Gastroesophageal sphincter (tissue), 3 donors: Measurements from ENCODE around the gene ZNF512B.

Experiments
- POLR2A ChIP-seq, 2 donors: fragments of 450-650 bp; IDR thresholded peaks; one replicate each; pipeline ENCODE4 v1.6.1; 2017; ENCODE audit warnings: antibody characterized with exemption in 2 of 2, mild to moderate bottlenecking in 2 of 2, moderate library complexity in 1 of 2
- TF ChIP-seq, protein P1 (sequence below), 4 experiments: fragments of 200-600 bp in 2 of 4; fragments of 450-650 bp in 2 of 4; sonication (generic) in 1 of 4; IDR thresholded peaks; one replicate each; pipeline ENCODE4 v1.5.1; 2017 to 2019; ENCODE audit warnings: antibody characterized with exemption in 4 of 4, mild to moderate bottlenecking in 2 of 4, moderate library complexity in 2 of 4

DNA sequence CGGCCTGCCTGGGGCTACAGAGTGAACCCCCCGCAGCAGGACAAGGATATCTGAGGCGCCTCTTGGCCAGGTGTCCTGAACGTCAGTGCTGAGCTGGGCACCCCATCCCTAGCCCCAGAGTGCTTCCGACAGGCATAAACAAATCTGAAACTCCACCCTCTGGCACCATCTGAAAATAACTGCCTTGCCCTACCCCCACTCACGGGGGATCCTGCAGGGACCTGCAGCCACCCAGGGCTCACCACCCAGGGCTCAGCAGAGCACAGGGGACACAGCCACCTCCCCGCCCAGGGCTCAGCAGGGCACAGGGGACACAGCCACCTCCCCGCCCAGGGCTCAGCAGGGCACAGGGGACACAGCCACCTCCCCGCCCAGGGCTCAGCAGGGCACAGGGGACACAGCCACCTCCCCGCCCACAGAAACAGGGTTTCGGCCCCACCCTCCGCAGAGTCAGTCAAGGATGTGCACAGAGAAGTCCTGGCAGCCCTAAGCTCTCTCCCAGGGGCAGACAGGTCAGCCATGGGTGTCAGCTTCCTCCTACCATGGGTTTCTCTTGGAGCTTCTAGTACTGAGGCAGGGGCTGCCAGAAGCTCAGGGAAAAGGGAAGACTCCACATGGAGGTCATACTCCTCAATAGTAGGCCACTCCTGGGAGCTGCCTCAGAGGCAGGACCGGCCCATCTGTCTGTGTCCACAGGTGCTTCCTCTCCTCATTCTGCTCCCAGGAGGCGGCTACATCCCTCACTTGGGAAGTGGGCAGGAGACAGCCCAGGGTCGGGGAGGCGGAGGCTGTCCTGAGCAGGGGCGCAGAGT lies 18.1 kb downstream of the ZNF512B start:
- TF ChIP-seq, protein P1, sequence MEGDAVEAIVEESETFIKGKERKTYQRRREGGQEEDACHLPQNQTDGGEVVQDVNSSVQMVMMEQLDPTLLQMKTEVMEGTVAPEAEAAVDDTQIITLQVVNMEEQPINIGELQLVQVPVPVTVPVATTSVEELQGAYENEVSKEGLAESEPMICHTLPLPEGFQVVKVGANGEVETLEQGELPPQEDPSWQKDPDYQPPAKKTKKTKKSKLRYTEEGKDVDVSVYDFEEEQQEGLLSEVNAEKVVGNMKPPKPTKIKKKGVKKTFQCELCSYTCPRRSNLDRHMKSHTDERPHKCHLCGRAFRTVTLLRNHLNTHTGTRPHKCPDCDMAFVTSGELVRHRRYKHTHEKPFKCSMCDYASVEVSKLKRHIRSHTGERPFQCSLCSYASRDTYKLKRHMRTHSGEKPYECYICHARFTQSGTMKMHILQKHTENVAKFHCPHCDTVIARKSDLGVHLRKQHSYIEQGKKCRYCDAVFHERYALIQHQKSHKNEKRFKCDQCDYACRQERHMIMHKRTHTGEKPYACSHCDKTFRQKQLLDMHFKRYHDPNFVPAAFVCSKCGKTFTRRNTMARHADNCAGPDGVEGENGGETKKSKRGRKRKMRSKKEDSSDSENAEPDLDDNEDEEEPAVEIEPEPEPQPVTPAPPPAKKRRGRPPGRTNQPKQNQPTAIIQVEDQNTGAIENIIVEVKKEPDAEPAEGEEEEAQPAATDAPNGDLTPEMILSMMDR (IDR thresholded peaks at IDR 0.05) = no peak
- no peak for TF ChIP-seq POLR2A (IDR thresholded peaks at IDR 0.05)
